ENCODE results near the gene CMTM3. TPM values are rescaled to one million over a fixed set of nuclear protein-coding genes. Genes with fewer than 3 reads are reported as not detected.

CMTM3 gene
- total and polyA plus RNA-seq, 2 experiments from 2014 or later: 16.4 to 16.6 TPM

DNA sequence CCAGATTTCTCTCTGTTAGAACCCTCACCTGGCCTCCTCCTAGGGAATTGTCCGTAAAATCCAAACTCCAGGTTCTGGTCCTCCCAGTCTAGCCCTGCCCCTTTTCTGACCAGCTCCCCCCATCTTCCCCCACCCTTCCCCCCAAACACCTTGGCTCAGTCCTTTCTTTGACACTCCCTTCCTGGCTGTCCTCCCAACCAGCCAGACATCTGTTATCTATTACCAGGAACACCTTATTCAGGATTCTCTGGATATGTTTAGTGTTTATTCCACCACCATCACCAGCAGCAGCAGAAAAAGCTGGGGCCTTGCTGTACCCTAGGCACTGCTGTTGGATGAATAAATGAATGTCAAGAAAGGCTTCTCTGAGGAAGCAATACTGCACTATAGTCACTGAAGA, 4.0 kb upstream of the CMTM3 start:
- no peaks in the 10 kb centered on the region for H3F3A ChIP-seq (replicated peaks; ENCODE audit: low read depth)
- H3K27ac Mint-ChIP-seq: no peak overlapping the region
- no peaks in the 10 kb centered on the region for H4K20me1 ChIP-seq (replicated peaks; ENCODE audit: insufficient read depth)
- H3K9me2 ChIP-seq (ENCODE audit: insufficient read depth): no peaks in the 10 kb centered on the region
- H3K36me3 ChIP-seq (ENCODE audit: insufficient read depth): no peaks in the 10 kb centered on the region
- H3K36me3 Mint-ChIP-seq (ENCODE audit: low read depth): peaks cover 9% of the 10 kb centered on the region; the same call in 2 of the 3 replicates
- no peak overlapping the region for H3K4me2 ChIP-seq
- H3K4me1 ChIP-seq (ENCODE audit: insufficient read depth): peaks cover 3% of the 10 kb centered on the region
- H3K79me2 ChIP-seq (replicated peaks; ENCODE audit: insufficient read depth): no peaks in the 10 kb centered on the region
- peaks cover 18% of the 10 kb centered on the region for H3K27me3 Mint-ChIP-seq (ENCODE audit: insufficient read depth, low read depth, poor library complexity)
- H3K9me3 Mint-ChIP-seq: peaks cover 10% of the 10 kb centered on the region
- H3K4me3 Mint-ChIP-seq: no peak overlapping the region
- H3K4me3 ChIP-seq: no peak overlapping the region
- H2AFZ ChIP-seq: no peak overlapping the region
- DNase-seq (ENCODE audit: low spot score) (no peak), ATAC-seq (no peak)
- TF ChIP-seq EZH2phosphoT487 (IDR thresholded peaks at IDR 0.05; ENCODE audit: unreplicated experiment): no peak
- TF ChIP-seq, protein P1, sequence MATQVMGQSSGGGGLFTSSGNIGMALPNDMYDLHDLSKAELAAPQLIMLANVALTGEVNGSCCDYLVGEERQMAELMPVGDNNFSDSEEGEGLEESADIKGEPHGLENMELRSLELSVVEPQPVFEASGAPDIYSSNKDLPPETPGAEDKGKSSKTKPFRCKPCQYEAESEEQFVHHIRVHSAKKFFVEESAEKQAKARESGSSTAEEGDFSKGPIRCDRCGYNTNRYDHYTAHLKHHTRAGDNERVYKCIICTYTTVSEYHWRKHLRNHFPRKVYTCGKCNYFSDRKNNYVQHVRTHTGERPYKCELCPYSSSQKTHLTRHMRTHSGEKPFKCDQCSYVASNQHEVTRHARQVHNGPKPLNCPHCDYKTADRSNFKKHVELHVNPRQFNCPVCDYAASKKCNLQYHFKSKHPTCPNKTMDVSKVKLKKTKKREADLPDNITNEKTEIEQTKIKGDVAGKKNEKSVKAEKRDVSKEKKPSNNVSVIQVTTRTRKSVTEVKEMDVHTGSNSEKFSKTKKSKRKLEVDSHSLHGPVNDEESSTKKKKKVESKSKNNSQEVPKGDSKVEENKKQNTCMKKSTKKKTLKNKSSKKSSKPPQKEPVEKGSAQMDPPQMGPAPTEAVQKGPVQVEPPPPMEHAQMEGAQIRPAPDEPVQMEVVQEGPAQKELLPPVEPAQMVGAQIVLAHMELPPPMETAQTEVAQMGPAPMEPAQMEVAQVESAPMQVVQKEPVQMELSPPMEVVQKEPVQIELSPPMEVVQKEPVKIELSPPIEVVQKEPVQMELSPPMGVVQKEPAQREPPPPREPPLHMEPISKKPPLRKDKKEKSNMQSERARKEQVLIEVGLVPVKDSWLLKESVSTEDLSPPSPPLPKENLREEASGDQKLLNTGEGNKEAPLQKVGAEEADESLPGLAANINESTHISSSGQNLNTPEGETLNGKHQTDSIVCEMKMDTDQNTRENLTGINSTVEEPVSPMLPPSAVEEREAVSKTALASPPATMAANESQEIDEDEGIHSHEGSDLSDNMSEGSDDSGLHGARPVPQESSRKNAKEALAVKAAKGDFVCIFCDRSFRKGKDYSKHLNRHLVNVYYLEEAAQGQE (IDR thresholded peaks at IDR 0.05; ENCODE audit: unreplicated experiment): no peak
- TF ChIP-seq, protein P2, sequence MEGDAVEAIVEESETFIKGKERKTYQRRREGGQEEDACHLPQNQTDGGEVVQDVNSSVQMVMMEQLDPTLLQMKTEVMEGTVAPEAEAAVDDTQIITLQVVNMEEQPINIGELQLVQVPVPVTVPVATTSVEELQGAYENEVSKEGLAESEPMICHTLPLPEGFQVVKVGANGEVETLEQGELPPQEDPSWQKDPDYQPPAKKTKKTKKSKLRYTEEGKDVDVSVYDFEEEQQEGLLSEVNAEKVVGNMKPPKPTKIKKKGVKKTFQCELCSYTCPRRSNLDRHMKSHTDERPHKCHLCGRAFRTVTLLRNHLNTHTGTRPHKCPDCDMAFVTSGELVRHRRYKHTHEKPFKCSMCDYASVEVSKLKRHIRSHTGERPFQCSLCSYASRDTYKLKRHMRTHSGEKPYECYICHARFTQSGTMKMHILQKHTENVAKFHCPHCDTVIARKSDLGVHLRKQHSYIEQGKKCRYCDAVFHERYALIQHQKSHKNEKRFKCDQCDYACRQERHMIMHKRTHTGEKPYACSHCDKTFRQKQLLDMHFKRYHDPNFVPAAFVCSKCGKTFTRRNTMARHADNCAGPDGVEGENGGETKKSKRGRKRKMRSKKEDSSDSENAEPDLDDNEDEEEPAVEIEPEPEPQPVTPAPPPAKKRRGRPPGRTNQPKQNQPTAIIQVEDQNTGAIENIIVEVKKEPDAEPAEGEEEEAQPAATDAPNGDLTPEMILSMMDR (conservative IDR thresholded peaks at IDR 0.05; ENCODE audit: low read depth in 2 of 2): no peak
- TF ChIP-seq ZNF331 (CRISPR knock-in tag; IDR thresholded peaks at IDR 0.05; ENCODE audit: low read depth): no peak
- no peak for TF ChIP-seq EZH2 (IDR thresholded peaks at IDR 0.05; ENCODE audit: low read depth, unreplicated experiment)
- no peak for TF ChIP-seq STAT1 (IDR thresholded peaks at IDR 0.05; ENCODE audit: unreplicated experiment)
- TF ChIP-seq, protein P3, sequence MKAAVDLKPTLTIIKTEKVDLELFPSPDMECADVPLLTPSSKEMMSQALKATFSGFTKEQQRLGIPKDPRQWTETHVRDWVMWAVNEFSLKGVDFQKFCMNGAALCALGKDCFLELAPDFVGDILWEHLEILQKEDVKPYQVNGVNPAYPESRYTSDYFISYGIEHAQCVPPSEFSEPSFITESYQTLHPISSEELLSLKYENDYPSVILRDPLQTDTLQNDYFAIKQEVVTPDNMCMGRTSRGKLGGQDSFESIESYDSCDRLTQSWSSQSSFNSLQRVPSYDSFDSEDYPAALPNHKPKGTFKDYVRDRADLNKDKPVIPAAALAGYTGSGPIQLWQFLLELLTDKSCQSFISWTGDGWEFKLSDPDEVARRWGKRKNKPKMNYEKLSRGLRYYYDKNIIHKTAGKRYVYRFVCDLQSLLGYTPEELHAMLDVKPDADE (IDR thresholded peaks at IDR 0.05): no peak
- TF ChIP-seq CREB1 (CRISPR knock-in tag; IDR thresholded peaks at IDR 0.05; ENCODE audit: low read depth): no peak
- TF ChIP-seq NANOG (IDR thresholded peaks at IDR 0.05; ENCODE audit: borderline replicate concordance): no peak
- no peak for TF ChIP-seq JUNB (IDR thresholded peaks at IDR 0.05; ENCODE audit: unreplicated experiment)
- no peak for TF ChIP-seq POLR2AphosphoS5 (IDR thresholded peaks at IDR 0.05; ENCODE audit: low read depth)
- TF ChIP-seq ZNF114 (CRISPR knock-in tag; IDR thresholded peaks at IDR 0.05): no peak
- TF ChIP-seq, protein P4, sequence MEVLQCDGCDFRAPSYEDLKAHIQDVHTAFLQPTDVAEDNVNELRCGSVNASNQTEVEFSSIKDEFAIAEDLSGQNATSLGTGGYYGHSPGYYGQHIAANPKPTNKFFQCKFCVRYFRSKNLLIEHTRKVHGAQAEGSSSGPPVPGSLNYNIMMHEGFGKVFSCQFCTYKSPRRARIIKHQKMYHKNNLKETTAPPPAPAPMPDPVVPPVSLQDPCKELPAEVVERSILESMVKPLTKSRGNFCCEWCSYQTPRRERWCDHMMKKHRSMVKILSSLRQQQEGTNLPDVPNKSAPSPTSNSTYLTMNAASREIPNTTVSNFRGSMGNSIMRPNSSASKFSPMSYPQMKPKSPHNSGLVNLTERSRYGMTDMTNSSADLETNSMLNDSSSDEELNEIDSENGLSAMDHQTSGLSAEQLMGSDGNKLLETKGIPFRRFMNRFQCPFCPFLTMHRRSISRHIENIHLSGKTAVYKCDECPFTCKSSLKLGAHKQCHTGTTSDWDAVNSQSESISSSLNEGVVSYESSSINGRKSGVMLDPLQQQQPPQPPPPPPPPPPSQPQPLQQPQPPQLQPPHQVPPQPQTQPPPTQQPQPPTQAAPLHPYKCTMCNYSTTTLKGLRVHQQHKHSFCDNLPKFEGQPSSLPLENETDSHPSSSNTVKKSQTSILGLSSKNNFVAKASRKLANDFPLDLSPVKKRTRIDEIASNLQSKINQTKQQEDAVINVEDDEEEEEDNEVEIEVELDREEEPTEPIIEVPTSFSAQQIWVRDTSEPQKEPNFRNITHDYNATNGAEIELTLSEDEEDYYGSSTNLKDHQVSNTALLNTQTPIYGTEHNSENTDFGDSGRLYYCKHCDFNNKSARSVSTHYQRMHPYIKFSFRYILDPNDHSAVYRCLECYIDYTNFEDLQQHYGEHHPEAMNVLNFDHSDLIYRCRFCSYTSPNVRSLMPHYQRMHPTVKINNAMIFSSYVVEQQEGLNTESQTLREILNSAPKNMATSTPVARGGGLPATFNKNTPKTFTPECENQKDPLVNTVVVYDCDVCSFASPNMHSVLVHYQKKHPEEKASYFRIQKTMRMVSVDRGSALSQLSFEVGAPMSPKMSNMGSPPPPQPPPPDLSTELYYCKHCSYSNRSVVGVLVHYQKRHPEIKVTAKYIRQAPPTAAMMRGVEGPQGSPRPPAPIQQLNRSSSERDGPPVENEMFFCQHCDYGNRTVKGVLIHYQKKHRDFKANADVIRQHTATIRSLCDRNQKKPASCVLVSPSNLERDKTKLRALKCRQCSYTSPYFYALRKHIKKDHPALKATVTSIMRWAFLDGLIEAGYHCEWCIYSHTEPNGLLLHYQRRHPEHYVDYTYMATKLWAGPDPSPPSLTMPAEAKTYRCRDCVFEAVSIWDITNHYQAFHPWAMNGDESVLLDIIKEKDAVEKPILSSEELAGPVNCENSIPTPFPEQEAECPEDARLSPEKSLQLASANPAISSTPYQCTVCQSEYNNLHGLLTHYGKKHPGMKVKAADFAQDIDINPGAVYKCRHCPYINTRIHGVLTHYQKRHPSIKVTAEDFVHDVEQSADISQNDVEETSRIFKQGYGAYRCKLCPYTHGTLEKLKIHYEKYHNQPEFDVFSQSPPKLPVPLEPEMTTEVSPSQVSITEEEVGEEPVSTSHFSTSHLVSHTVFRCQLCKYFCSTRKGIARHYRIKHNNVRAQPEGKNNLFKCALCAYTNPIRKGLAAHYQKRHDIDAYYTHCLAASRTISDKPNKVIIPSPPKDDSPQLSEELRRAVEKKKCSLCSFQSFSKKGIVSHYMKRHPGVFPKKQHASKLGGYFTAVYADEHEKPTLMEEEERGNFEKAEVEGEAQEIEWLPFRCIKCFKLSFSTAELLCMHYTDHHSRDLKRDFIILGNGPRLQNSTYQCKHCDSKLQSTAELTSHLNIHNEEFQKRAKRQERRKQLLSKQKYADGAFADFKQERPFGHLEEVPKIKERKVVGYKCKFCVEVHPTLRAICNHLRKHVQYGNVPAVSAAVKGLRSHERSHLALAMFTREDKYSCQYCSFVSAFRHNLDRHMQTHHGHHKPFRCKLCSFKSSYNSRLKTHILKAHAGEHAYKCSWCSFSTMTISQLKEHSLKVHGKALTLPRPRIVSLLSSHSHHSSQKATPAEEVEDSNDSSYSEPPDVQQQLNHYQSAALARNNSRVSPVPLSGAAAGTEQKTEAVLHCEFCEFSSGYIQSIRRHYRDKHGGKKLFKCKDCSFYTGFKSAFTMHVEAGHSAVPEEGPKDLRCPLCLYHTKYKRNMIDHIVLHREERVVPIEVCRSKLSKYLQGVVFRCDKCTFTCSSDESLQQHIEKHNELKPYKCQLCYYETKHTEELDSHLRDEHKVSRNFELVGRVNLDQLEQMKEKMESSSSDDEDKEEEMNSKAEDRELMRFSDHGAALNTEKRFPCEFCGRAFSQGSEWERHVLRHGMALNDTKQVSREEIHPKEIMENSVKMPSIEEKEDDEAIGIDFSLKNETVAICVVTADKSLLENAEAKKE (CRISPR knock-in tag; IDR thresholded peaks at IDR 0.05): no peak
- H3K27me3 ChIP-seq (ENCODE audit: insufficient read depth): peaks cover 7% of the 10 kb centered on the region
- no peak overlapping the region for H3K27ac ChIP-seq (ENCODE audit: low read depth)
- H3K4me1 Mint-ChIP-seq: peaks cover 9% of the 10 kb centered on the region

All from GM23338 (cell line).